ENCODE data around the gene HEXA.

DNA sequence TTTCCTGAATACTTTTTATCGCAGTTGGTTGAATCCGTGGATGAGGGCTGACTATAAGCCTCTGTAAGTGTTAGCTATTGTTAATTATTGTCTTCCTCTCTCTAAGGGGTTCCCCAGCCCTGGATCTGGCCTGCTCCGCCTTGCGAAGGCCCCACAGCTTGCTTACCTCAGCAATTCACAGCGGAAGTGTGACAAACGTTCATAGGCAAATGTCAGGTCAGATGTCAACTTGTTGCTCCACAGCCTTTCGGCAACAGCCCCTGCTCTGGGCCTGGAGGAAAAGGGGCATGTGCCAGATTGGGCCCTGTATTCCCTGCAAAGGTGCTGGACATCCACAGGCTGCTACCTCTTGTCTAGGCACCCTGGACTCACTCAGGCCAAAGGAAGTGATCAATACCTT is 30.5 kb downstream of the HEXA start:
- TF ChIP-seq, protein P1, sequence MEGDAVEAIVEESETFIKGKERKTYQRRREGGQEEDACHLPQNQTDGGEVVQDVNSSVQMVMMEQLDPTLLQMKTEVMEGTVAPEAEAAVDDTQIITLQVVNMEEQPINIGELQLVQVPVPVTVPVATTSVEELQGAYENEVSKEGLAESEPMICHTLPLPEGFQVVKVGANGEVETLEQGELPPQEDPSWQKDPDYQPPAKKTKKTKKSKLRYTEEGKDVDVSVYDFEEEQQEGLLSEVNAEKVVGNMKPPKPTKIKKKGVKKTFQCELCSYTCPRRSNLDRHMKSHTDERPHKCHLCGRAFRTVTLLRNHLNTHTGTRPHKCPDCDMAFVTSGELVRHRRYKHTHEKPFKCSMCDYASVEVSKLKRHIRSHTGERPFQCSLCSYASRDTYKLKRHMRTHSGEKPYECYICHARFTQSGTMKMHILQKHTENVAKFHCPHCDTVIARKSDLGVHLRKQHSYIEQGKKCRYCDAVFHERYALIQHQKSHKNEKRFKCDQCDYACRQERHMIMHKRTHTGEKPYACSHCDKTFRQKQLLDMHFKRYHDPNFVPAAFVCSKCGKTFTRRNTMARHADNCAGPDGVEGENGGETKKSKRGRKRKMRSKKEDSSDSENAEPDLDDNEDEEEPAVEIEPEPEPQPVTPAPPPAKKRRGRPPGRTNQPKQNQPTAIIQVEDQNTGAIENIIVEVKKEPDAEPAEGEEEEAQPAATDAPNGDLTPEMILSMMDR (IDR thresholded peaks at IDR 0.05): no peak
- no peak for TF ChIP-seq EZH2 (IDR thresholded peaks at IDR 0.05; ENCODE audit: borderline replicate concordance, insufficient read depth, low read depth, low read length, poor library complexity, severe bottlenecking)
